ENCODE results near the gene IGFLR1.
A peak's percentile ranks its signal among the peaks of the same experiment; 100 is the strongest.

DNA sequence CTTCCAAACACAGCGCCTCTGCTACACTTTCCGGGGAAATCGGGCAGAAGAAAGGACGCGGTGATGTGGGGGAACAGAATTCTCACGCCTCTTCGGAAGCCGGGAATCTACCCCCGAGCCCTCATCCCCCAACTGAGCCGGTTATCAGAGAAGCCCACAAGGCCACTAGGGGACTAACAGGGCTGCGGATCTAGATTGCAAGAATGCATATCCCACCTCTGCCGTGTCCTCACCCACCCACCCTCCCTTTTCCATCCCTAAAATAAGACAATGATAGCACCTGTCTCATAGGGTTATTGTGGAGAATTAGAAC is 1.1 kb downstream of the IGFLR1 start:
- TF ChIP-seq EZH2 (optimal IDR thresholded peaks at IDR 0.05; ENCODE audit: low read depth, low read length) = no peak
- TF ChIP-seq, protein P1, sequence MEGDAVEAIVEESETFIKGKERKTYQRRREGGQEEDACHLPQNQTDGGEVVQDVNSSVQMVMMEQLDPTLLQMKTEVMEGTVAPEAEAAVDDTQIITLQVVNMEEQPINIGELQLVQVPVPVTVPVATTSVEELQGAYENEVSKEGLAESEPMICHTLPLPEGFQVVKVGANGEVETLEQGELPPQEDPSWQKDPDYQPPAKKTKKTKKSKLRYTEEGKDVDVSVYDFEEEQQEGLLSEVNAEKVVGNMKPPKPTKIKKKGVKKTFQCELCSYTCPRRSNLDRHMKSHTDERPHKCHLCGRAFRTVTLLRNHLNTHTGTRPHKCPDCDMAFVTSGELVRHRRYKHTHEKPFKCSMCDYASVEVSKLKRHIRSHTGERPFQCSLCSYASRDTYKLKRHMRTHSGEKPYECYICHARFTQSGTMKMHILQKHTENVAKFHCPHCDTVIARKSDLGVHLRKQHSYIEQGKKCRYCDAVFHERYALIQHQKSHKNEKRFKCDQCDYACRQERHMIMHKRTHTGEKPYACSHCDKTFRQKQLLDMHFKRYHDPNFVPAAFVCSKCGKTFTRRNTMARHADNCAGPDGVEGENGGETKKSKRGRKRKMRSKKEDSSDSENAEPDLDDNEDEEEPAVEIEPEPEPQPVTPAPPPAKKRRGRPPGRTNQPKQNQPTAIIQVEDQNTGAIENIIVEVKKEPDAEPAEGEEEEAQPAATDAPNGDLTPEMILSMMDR (IDR thresholded peaks at IDR 0.05; ENCODE audit: low read length) = peak; percentile 27; the same call in 1 of the 2 replicates
